Transverse colon (tissue), 4 donors: ENCODE results near the gene ARHGAP42.

Experiments used
- POLR2A ChIP-seq: fragments of 450-650 bp; IDR thresholded peaks from one replicate; pipeline ENCODE4 v1.6.1; 2016; ENCODE audit warnings: antibody characterized with exemption, mild to moderate bottlenecking, moderate library complexity
- POLR2AphosphoS5 ChIP-seq, 3 donors: sonication (generic); formaldehyde crosslinking; IDR thresholded peaks; one replicate each; pipeline ENCODE4 v1.6.1; 2016; ENCODE audit warnings: antibody characterized with exemption in 3 of 3
- TF ChIP-seq, protein P1 (sequence below), 5 experiments: fragments of 200-600 bp in 3 of 5; fragments of 450-650 bp in 2 of 5; sonication (generic) in 3 of 5; IDR thresholded peaks; 1 replicate in 2 of 5; 2 replicates in 3 of 5; pipeline ENCODE4 v1.5.1; 2016 to 2017; ENCODE audit warnings: antibody characterized with exemption in 5 of 5, inconsistent platforms in 3 of 5, mild to moderate bottlenecking in 2 of 5, moderate library complexity in 1 of 5

DNA sequence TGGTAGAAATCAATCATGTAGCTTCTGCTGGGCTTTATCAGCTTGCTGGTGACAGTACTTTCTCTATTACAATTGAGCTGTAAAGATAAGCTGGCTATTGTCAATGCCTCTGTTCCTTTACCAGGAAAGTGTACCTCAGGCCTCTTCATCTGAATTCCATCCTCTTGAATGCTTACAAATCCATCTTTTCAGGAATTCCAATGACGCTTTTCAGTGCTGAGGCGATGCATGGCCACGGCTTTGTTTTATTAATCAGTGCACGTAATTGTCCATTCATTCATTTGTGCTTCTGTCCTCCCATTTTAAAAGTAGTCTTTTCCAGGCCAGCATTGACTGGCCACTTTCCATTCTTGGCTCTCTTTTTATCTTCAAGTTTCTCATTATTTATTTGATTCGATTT is 240.5 kb downstream of the ARHGAP42 start:
- TF ChIP-seq, protein P1, sequence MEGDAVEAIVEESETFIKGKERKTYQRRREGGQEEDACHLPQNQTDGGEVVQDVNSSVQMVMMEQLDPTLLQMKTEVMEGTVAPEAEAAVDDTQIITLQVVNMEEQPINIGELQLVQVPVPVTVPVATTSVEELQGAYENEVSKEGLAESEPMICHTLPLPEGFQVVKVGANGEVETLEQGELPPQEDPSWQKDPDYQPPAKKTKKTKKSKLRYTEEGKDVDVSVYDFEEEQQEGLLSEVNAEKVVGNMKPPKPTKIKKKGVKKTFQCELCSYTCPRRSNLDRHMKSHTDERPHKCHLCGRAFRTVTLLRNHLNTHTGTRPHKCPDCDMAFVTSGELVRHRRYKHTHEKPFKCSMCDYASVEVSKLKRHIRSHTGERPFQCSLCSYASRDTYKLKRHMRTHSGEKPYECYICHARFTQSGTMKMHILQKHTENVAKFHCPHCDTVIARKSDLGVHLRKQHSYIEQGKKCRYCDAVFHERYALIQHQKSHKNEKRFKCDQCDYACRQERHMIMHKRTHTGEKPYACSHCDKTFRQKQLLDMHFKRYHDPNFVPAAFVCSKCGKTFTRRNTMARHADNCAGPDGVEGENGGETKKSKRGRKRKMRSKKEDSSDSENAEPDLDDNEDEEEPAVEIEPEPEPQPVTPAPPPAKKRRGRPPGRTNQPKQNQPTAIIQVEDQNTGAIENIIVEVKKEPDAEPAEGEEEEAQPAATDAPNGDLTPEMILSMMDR (IDR thresholded peaks at IDR 0.05), result no peak
- TF ChIP-seq POLR2AphosphoS5 (IDR thresholded peaks at IDR 0.05) (no peak), POLR2A (no peak)
